ENCODE results near the gene FGF8. TPM values are rescaled to one million over a fixed set of nuclear protein-coding genes. Genes with fewer than 3 reads are reported as not detected.

FGF8 gene
- total RNA-seq, 1 donor from 2014 or later: 0.82 TPM

DNA sequence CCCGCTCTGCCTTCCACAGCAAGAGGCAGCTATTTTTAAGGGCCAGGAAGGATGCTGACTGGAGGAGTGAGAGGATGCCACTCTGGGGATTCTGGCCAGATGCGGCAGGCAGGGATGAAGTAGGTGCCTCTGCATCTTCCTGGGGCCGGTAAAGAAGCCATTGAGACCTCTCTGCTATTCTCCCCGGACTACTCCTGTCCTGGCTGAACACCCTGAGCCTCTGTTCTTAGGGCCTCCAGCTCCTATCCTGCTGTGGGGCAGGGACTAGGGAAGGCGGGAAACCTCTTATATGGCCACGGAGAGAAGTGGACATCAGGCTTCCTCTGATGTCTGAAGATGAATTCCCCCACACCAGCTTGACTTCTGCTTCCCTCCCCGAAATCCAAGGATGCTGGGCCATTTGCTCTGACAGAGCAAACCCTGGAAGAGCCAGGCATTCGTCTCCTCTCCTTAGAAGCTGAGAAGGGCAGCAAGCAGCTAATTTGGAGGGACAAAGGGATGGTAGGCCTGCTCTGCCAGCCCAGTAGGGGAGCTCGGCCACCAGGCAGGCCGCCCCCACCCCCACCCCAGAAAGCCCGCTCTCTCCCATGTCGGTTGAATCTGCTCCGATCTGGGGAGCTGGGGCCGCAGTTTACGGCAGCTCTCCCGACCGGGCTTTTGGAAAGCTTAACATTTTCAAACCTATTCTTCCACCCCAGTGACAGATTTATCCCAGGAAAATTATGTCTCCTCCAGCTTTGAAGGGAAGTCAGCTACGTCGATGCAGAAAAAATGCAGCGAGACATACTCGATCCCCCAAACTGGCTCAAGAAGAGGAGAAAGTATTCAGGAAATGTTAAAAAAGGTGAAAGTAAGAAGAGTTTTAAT is 2.8 kb downstream of the FGF8 start:
- H3K27me3 Mint-ChIP-seq (ENCODE audit: low read depth): peaks cover 84% of the 10 kb centered on the region
- peak overlapping the region; percentile 69 for H3K4me3 Mint-ChIP-seq
- peaks cover 5% of the 10 kb centered on the region for H3K36me3 Mint-ChIP-seq (ENCODE audit: low read depth)
- DNase-seq (ENCODE audit: low read depth, low spot score): no peak
- TF ChIP-seq, protein P1, sequence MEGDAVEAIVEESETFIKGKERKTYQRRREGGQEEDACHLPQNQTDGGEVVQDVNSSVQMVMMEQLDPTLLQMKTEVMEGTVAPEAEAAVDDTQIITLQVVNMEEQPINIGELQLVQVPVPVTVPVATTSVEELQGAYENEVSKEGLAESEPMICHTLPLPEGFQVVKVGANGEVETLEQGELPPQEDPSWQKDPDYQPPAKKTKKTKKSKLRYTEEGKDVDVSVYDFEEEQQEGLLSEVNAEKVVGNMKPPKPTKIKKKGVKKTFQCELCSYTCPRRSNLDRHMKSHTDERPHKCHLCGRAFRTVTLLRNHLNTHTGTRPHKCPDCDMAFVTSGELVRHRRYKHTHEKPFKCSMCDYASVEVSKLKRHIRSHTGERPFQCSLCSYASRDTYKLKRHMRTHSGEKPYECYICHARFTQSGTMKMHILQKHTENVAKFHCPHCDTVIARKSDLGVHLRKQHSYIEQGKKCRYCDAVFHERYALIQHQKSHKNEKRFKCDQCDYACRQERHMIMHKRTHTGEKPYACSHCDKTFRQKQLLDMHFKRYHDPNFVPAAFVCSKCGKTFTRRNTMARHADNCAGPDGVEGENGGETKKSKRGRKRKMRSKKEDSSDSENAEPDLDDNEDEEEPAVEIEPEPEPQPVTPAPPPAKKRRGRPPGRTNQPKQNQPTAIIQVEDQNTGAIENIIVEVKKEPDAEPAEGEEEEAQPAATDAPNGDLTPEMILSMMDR (conservative IDR thresholded peaks at IDR 0.05): no peak
- no peak overlapping the region for H3K27ac Mint-ChIP-seq (ENCODE audit: unreplicated experiment)
- no peaks in the 10 kb centered on the region for H3K9me3 Mint-ChIP-seq
- peaks cover 5% of the 10 kb centered on the region for H3K4me1 Mint-ChIP-seq

DNA sequence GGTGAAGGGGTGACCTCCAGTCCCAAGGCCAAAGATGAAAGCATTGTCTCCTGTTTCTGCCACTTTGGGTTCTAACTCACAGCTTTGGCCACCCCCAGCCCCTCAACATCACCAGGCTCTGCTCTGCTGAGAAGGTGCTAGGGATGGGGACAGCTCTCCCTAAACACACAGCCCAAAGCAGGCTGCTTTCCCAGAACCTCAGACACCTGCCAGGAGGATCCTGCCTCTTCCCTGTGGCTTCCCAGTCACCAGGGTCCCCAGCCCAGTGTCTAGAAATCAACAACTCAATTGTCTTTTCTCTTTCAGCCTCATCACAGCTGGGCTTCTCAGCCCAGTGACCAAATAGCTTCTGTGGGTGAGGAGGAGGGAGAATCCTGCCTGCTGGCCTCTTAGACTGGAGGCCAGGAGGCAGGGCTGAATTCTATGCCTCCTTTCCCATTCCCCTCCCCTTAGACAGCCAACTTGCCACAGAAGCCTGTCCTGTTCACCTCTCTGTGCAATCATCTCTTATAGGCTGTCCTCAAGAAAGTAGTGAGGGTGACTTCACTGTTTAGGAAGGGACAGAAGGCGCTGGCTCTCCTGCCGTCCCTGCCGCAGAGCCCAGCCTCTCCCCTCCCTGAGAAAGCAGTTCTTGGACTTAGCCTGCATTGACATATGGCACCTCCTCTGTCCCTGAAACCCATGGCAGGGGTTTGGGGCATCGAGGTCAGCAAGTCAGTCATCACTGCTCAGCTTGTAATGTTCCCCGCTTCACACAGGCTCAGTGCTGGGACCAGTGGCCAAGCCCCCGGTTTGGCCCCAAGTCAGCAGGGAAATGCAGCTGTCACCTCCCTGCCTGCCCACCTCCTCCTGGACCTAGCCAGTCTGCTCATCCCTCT is 3.7 kb downstream of the FGF8 start:
- TF ChIP-seq, protein P1 (conservative IDR thresholded peaks at IDR 0.05): no peak
- no peak for DNase-seq (ENCODE audit: low read depth, low spot score)
- no peaks in the 10 kb centered on the region for H3K36me3 Mint-ChIP-seq (ENCODE audit: low read depth)
- no peak overlapping the region for H3K4me3 Mint-ChIP-seq
- H3K27me3 Mint-ChIP-seq (ENCODE audit: low read depth): peaks cover 83% of the 10 kb centered on the region
- no peak overlapping the region for H3K27ac Mint-ChIP-seq (ENCODE audit: unreplicated experiment)
- H3K9me3 Mint-ChIP-seq: no peaks in the 10 kb centered on the region
- no peaks in the 10 kb centered on the region for H3K4me1 Mint-ChIP-seq

DNA sequence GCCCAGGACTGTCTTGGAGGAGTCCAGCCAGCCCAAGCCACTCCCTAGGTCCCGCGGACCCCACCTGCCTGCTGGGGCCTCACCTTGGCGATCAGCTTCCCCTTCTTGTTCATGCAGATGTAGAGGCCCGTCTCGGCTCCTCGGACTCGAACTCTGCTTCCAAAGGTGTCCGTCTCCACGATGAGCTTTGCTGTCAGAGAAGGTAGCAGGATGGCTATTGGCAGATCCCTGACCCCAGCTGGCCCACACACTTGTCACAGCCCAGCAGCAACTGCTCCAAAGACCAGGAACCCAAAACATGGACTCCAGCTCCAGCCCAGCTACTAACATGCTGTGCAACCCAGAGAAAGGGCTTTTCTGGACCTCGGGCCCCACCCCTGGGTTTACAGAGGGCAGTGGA is 4.5 kb downstream of the FGF8 start:
- no peaks in the 10 kb centered on the region for H3K9me3 Mint-ChIP-seq

DNA sequence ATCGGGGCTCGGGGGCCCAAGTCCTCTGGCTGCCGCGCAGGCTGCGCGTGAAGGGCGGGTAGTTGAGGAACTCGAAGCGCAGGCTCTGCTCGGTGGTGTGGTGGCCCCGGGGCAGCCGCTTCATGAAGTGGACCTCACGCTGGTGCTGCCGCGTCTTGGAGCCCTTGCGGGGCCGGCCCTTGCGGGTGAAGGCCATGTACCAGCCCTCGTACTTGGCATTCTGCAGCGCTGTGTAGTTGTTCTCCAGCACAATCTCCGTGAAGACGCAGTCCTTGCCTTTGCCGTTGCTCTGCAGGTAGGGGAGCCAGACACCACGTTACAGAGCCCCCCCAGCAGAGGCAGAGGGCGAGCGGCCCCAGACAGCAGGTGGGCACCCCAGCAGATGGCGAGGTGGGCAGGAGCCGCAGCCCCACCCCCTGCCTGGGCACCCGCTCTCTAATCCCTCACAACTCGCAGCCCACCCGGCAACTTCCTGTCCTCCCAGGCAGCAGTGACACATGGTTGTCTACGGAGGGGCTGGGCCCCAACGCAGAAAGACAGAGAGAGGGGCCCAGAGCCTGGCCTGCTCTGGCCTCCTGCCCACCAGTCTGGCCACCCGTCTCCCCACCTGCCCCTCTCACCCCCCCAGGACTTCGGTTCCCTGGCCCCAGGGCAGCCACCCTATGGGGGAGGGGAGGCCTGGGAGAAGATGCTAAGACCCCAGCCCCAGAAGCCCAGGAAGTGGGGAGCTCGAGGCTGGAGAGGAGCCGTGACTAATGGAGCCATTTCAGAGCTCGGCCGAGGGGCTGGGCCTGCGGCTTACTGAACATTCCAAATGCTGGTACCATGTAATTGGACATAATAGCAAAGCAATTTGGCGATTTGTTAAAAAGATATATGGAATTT is 5.3 kb downstream of the FGF8 start:
- Mint-ChIP-seq H3K27me3 (ENCODE audit: low read depth) (peaks cover 91% of the 10 kb centered on the region), H3K36me3 (ENCODE audit: low read depth) (no peaks in the 10 kb centered on the region), H3K9me3 (no peaks in the 10 kb centered on the region), H3K4me3 (no peak overlapping the region), H3K4me1 (no peaks in the 10 kb centered on the region), H3K27ac (ENCODE audit: unreplicated experiment) (no peak overlapping the region)
- TF ChIP-seq, protein P1 (conservative IDR thresholded peaks at IDR 0.05): no peak
- no peak for DNase-seq (ENCODE audit: low read depth, low spot score)

More for the DNA sequence above, 4.5 kb downstream of the FGF8 start:
- DNase-seq (ENCODE audit: low read depth, low spot score): no peak
- no peaks in the 10 kb centered on the region for H3K36me3 Mint-ChIP-seq (ENCODE audit: low read depth)
- TF ChIP-seq, protein P1 (conservative IDR thresholded peaks at IDR 0.05): no peak
- peaks cover 83% of the 10 kb centered on the region for H3K27me3 Mint-ChIP-seq (ENCODE audit: low read depth)
- H3K4me1 Mint-ChIP-seq: no peaks in the 10 kb centered on the region
- no peak overlapping the region for H3K4me3 Mint-ChIP-seq
- no peak overlapping the region for H3K27ac Mint-ChIP-seq (ENCODE audit: unreplicated experiment)
